Tibial artery (tissue), 4 donors: ENCODE results near the gene STPG3.

Experiments used
- DNase-seq, 2 donors: peaks; one replicate each; pipeline ENCODE4 v3.0.0-alpha.2; 2019
- H3K27ac ChIP-seq, 2 donors: fragments of 200-600 bp; sonication (generic) in 1 of 2; 1 replicate in 1 of 2; 2 replicates in 1 of 2; pipeline ENCODE4 v1.5.1; 2018 to 2019; ENCODE audit warnings: mild to moderate bottlenecking in 1 of 2
- H3K27me3 ChIP-seq, 2 donors: fragments of 200-600 bp; sonication (generic) in 1 of 2; one replicate each; pipeline versions ENCODE4 v1.5.1 to v1.6.0; 2016 to 2019
- H3K36me3 ChIP-seq, 3 donors: fragments of 200-600 bp; sonication (generic) in 2 of 3; one replicate each; pipeline ENCODE4 v1.5.1; 2016 to 2019; ENCODE audit warnings: mild to moderate bottlenecking in 2 of 3
- H3K4me1 ChIP-seq, 4 donors: fragments of 200-600 bp; sonication (generic) in 2 of 4; 1 replicate in 3 of 4; 2 replicates in 1 of 4; pipeline ENCODE4 v1.5.1; 2016 to 2019
- H3K4me3 ChIP-seq, 2 donors: fragments of 200-600 bp; sonication (generic) in 1 of 2; 1 replicate in 1 of 2; 2 replicates in 1 of 2; pipeline ENCODE4 v1.5.1; 2018 to 2019; ENCODE audit warnings: mild to moderate bottlenecking in 2 of 2
- H3K9me3 ChIP-seq, 3 donors: fragments of 200-600 bp; sonication (generic) in 1 of 3; one replicate each; pipeline ENCODE4 v1.5.1; 2016 to 2019
- CTCF ChIP-seq, 2 experiments: fragments of 200-600 bp in 1 of 2; fragments of 450-650 bp in 1 of 2; IDR thresholded peaks; one replicate each; pipeline ENCODE4 v1.5.1; 2017 to 2019; ENCODE audit warnings: antibody characterized with exemption in 2 of 2, mild to moderate bottlenecking in 1 of 2, moderate library complexity in 1 of 2
- intact Hi-C: fragments of 100-400 bp; cut with DNase I; formaldehyde crosslinking; loops from one replicate; pipeline ENCODE4 v1.15.0; 2023; ENCODE audit warnings: low total_unique reads

The STPG3 gene

GRCh38 chr9:137278061-137278701, 27.1 kb downstream of the STPG3 start:
- peak overlapping the region; percentile 45 to 48 for H3K27ac ChIP-seq
- TF ChIP-seq CTCF (IDR thresholded peaks at IDR 0.05): no peak
- DNase-seq: no peak
- peak overlapping the region; percentile 41 to 49 for H3K4me3 ChIP-seq
- H3K4me1 ChIP-seq: peaks cover 0 to 40% (median 30%) of the 10 kb centered on the region in 4 donors
- peaks cover 0 to 67% of the 10 kb centered on the region in 2 donors for H3K27me3 ChIP-seq
- H3K9me3 ChIP-seq: no peaks in the 10 kb centered on the region
- peaks cover 3 to 11% (median 8%) of the 10 kb centered on the region in 3 donors for H3K36me3 ChIP-seq
- intact Hi-C loops: no loop called here

- DNase-seq: no peak
- H3K4me1 ChIP-seq: peaks cover 0 to 40% (median 30%) of the 10 kb centered on the region in 4 donors
- intact Hi-C loops: no loop called here
- H3K4me3 ChIP-seq: no peak overlapping the region
- TF ChIP-seq CTCF (IDR thresholded peaks at IDR 0.05): no peak
- no peaks in the 10 kb centered on the region for H3K9me3 ChIP-seq
- no peak overlapping the region for H3K27ac ChIP-seq
- H3K36me3 ChIP-seq: peaks cover 0 to 4% (median 0%) of the 10 kb centered on the region in 3 donors
- peaks cover 0 to 61% of the 10 kb centered on the region in 2 donors for H3K27me3 ChIP-seq
These were observed 27.9 kb downstream of the STPG3 start for GRCh38 chr9:137278721-137279711.

- intact Hi-C loops: no loop called here
- H3K4me1 ChIP-seq: peaks cover 0 to 40% (median 30%) of the 10 kb centered on the region in 4 donors
- no peak for TF ChIP-seq CTCF (IDR thresholded peaks at IDR 0.05)
- no peaks in the 10 kb centered on the region for H3K9me3 ChIP-seq
- no peak overlapping the region for H3K4me3 ChIP-seq
- no peak overlapping the region for H3K27ac ChIP-seq
- DNase-seq: no peak
- no peaks in the 10 kb centered on the region for H3K36me3 ChIP-seq
- H3K27me3 ChIP-seq: peaks cover 0 to 54% of the 10 kb centered on the region in 2 donors
These were observed 28.8 kb downstream of the STPG3 start for GRCh38 chr9:137279741-137280473.

GRCh38 chr9:137280474-137281344, 29.6 kb downstream of the STPG3 start:
- Histone ChIP-seq H3K27ac (no peak overlapping the region), H3K27me3 (peaks cover 0 to 54% of the 10 kb centered on the region in 2 donors), H3K4me1 (peaks cover 0 to 32% (median 27%) of the 10 kb centered on the region in 4 donors), H3K4me3 (no peak overlapping the region), H3K9me3 (no peaks in the 10 kb centered on the region), H3K36me3 (no peaks in the 10 kb centered on the region)
- intact Hi-C loops: no loop called here
- TF ChIP-seq CTCF (IDR thresholded peaks at IDR 0.05): no peak
- DNase-seq: no peak
